AG04450 (cell line): ENCODE measurements around the gene COQ6. TPM values are rescaled to one million over a fixed set of nuclear protein-coding genes. Genes with fewer than 3 reads are reported as not detected.
"Not testable (repeated sequence)": the region's sequence is repeated elsewhere in the genome, so short reads cannot be mapped to it uniquely, and the experiment has no call there.

Experiments used
- CTCF ChIA-PET: fragments of 300-600, 350-600 bp; formaldehyde crosslinking; extraction: SDS; loops from one replicate; lab custom pipeline; 2022; ENCODE audit warnings: antibody characterized with exemption, inconsistent platforms; lab: Charles Lee
- POLR2A ChIA-PET: fragments of 350-600 bp; formaldehyde crosslinking; extraction: SDS; loops from one replicate; lab custom pipeline; 2021; ENCODE audit warnings: antibody characterized with exemption, inconsistent platforms; lab: Yijun Ruan, JAX
- DNase-seq: peaks from one replicate; pipeline ENCODE4 v3.0.0-alpha.2; 2011; ENCODE audit warnings: low read depth, low spot score
- H3K27ac ChIP-seq: one replicate; pipeline ENCODE4 v1.5.1; 2012; ENCODE audit warnings: low read depth, low read length, control low read depth
- H3K27me3 ChIP-seq: one replicate; pipeline ENCODE4 v1.6.0; 2012; ENCODE audit warnings: low read length; ENCODE audit not compliant: control insufficient read depth, insufficient read depth
- H3K4me3 ChIP-seq: 2 replicates; pipeline ENCODE4 v1.5.1; 2011; ENCODE audit warnings: mild to moderate bottlenecking, low read depth, low read length, control low read depth
- H3K9me3 ChIP-seq: 2 replicates; pipeline ENCODE4 v1.5.1; 2012; ENCODE audit warnings: low read length; ENCODE audit not compliant: control insufficient read depth, insufficient read depth
- polyA plus RNA-seq: library from polyadenylated mRNA; depleted of rRNA; stranded (reverse); fragments of >200 nt; gene quantifications from 2 replicates; pipeline ENCODE4 v1.2.3, GENCODE V29; 2011
- TF ChIP-seq, protein P1 (sequence below): IDR thresholded peaks from 2 replicates; pipeline ENCODE4 v1.5.1; 2011; ENCODE audit warnings: low read depth, low read length, control low read depth, inconsistent platforms

The COQ6 gene
- polyA plus RNA-seq, 1 experiment, result 25.9 TPM

DNA sequence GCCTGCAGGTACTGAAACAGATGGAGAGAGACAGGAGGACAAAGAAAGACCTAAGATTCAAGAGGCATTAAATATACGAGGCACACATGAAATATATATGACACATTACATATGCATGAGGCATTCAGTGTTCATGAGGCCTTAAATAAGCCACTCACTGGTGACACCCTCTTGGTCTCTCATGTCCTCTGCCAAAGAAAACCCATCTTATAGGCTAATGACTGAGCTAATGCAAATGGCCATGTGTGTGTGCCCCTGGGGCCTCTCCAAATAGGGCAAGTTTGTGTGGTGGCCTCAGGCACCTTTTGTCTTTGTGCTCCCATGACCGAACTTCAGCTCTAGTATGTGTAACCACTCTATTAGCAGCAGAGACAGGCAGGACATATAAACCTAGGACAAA, 18.8 kb downstream of the COQ6 start:
- TF ChIP-seq, protein P1, sequence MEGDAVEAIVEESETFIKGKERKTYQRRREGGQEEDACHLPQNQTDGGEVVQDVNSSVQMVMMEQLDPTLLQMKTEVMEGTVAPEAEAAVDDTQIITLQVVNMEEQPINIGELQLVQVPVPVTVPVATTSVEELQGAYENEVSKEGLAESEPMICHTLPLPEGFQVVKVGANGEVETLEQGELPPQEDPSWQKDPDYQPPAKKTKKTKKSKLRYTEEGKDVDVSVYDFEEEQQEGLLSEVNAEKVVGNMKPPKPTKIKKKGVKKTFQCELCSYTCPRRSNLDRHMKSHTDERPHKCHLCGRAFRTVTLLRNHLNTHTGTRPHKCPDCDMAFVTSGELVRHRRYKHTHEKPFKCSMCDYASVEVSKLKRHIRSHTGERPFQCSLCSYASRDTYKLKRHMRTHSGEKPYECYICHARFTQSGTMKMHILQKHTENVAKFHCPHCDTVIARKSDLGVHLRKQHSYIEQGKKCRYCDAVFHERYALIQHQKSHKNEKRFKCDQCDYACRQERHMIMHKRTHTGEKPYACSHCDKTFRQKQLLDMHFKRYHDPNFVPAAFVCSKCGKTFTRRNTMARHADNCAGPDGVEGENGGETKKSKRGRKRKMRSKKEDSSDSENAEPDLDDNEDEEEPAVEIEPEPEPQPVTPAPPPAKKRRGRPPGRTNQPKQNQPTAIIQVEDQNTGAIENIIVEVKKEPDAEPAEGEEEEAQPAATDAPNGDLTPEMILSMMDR, result no peak
- Histone ChIP-seq H3K27ac (no peak overlapping the region), H3K9me3 (no peaks in the 10 kb centered on the region), H3K27me3 (no peaks in the 10 kb centered on the region), H3K4me3 (no peak overlapping the region)
- POLR2A ChIA-PET, result no interaction called here
- no peak for DNase-seq
- CTCF ChIA-PET, result no interaction called here

DNA sequence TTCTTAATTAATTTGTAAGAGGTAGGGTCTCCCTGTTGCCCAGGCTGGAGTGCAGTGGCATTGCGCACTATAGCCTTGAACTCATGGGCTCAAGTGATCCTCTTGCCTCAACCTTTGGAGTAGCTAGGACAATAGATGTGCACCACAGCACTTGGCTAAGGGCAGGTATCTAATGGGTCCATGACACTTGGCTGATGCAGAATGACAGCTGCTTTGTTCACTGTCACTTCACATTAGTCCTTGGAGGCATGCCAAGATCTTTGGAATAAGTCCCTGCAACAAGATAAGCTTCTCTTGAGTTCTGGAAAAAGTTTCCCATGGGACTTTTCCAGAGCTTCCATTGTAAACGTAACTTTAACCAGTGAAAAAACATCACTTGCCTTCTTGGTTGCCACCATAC, 23.4 kb downstream of the COQ6 start:
- Histone ChIP-seq H3K9me3 (no peaks in the 10 kb centered on the region), H3K27ac (no peak overlapping the region), H3K27me3 (no peaks in the 10 kb centered on the region), H3K4me3 (no peak overlapping the region)
- TF ChIP-seq, protein P1, result no peak
- POLR2A ChIA-PET, result no interaction called here
- no peak for DNase-seq
- CTCF ChIA-PET, result interaction anchor here (1.5 kb wide), 1 partner anchor 11 kb away, joined by 3 read pairs; no protein-coding TSS in a partner anchor

DNA sequence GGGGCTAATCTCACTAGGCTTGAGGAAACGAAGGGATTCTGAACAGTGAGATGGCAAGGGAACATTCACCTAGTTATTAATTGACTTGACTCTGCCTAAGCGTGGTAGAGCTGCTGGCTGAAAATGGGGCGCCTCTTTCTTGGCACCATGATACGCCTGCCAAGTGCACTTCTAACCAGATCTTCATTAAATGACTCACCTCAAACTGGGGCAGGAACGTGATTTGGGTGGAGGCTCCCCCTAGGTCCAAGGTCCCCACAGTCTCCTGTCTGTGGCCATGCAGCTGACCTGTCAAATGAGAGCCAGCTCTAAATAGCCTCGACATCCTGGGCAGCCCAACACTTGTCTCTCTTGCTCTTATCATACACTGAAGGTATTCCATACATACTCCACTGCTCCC, 26.0 kb downstream of the COQ6 start:
- H3K9me3 ChIP-seq, result no peaks in the 10 kb centered on the region
- H3K4me3 ChIP-seq, result no peak overlapping the region
- TF ChIP-seq, protein P1, result no peak
- H3K27me3 ChIP-seq, result no peaks in the 10 kb centered on the region
- POLR2A ChIA-PET, result no interaction called here
- no peak for DNase-seq
- no peak overlapping the region for H3K27ac ChIP-seq
- CTCF ChIA-PET, result interaction anchor here (0.7 kb wide), 1 partner anchor 11 kb away, joined by 3 read pairs; no protein-coding TSS in a partner anchor

DNA sequence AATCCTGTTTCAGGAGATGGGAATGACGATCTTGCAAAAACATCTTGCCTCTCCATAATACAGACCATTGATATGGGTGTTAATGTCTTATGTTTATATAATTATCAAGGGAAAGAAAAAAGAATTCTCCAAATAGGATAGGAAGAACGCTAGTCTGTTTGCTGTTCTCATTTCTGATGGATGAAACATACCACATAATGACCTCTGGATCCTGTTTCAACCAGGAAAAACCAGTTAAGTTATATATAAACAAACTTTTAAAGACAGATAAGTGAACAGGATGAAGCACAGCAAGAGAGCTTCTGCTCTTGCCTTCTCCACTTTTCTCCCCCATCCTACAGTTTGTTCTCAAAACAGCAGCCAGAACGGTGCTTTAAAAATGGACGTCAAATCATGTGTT, 27.8 kb downstream of the COQ6 start:
- H3K27ac ChIP-seq, result peak overlapping the region; percentile 42

DNA sequence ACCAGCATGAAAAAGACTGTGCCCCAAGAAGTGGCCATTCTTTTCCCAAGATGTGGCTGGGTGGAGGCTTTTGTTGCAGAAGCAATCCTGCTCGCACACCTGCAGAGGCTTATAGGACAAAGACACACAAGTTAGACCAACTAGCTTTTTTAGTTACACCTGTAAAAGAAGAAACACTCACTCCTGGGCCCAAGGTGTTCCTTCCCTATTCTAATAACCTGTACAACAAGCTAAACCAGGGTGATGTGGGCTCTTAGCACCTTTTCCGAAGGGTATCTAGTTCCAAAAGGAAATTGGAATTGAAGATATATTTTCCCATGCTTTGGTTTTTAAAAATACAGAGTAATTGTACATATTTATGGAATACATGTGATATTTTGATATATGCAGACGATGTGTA, 38.0 kb downstream of the COQ6 start:
- no peaks in the 10 kb centered on the region for H3K9me3 ChIP-seq
- no peaks in the 10 kb centered on the region for H3K27me3 ChIP-seq
- TF ChIP-seq, protein P1, result no peak
- DNase-seq, result no peak
- H3K4me3 ChIP-seq, result no peak overlapping the region
- no peak overlapping the region for H3K27ac ChIP-seq
- ChIA-PET CTCF (no interaction called here), POLR2A (no interaction called here)

More for the DNA sequence above, 27.8 kb downstream of the COQ6 start:
- DNase-seq, result peak; percentile 50
- TF ChIP-seq, protein P1, result no peak
- H3K9me3 ChIP-seq, result no peaks in the 10 kb centered on the region
- H3K4me3 ChIP-seq, result no peak overlapping the region
- no peaks in the 10 kb centered on the region for H3K27me3 ChIP-seq
- CTCF ChIA-PET, result no interaction called here
- POLR2A ChIA-PET, result interaction anchor here (0.7 to 0.9 kb wide), 2 partner anchors 11 to 26 kb away, joined by 3 read pairs; no protein-coding TSS in a partner anchor

DNA sequence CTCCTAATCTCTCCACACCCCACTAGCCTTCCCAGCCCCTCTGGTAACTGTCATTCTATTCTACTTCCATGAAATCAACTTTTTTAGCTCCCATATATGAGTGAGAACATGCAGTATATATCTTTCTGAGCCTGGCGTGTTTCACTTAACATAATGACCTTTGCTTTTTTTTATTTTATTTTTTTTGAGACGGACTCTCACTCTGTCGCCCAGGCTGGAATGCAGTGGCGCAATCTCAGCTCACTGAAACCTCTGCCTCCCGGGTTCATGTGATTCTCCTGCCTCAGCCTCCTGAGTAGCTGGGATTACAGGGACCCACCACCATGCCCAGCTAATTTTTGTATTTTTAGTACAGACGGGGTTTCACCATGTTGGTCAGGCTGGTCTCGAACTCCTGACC, 38.6 kb downstream of the COQ6 start:
- H3K9me3 ChIP-seq, H3K27me3 ChIP-seq, H3K4me3 ChIP-seq, H3K27ac ChIP-seq, POLR2A ChIA-PET, CTCF ChIA-PET, DNase-seq: not testable (repeated sequence)
